Measurements from ENCODE around the gene IGFL4.

GRCh38 chr19:46014941-46015686 lies 25.7 kb downstream of the IGFL4 start:
- no peak for TF ChIP-seq ZBED4 (CRISPR knock-in tag; IDR thresholded peaks at IDR 0.05; ENCODE audit: borderline replicate concordance)
- TF ChIP-seq ZGPAT (CRISPR knock-in tag; IDR thresholded peaks at IDR 0.05): no peak
- TF ChIP-seq FOXK2 (IDR thresholded peaks at IDR 0.05): no peak
- no peak for TF ChIP-seq ZZZ3 (CRISPR knock-in tag; IDR thresholded peaks at IDR 0.05; ENCODE audit: borderline replicate concordance)
- no peak for TF ChIP-seq PRDM4 (CRISPR knock-in tag; IDR thresholded peaks at IDR 0.05; ENCODE audit: borderline replicate concordance)
- no peak for TF ChIP-seq ZNF839 (CRISPR knock-in tag; IDR thresholded peaks at IDR 0.05; ENCODE audit: borderline replicate concordance)
- no peak for TF ChIP-seq ZSCAN25 (CRISPR knock-in tag; IDR thresholded peaks at IDR 0.05)
- TF ChIP-seq RELA (CRISPR knock-in tag; IDR thresholded peaks at IDR 0.05): no peak
- no peak for TF ChIP-seq ZNF576 (CRISPR knock-in tag; IDR thresholded peaks at IDR 0.05)
- TF ChIP-seq HDAC1 (CRISPR knock-in tag; IDR thresholded peaks at IDR 0.05): no peak
- TF ChIP-seq CTCF (CRISPR knock-in tag; IDR thresholded peaks at IDR 0.05): no peak
- TF ChIP-seq MAZ (IDR thresholded peaks at IDR 0.05; ENCODE audit: borderline replicate concordance, low read depth, low read length): no peak
- TF ChIP-seq MAZ (CRISPR knock-in tag; IDR thresholded peaks at IDR 0.05; ENCODE audit: low read depth): no peak
- TF ChIP-seq PRPF4 (IDR thresholded peaks at IDR 0.05; ENCODE audit: low read depth, low read length, poor library complexity, severe bottlenecking): no peak
- no peak for TF ChIP-seq CAMTA2 (CRISPR knock-in tag; IDR thresholded peaks at IDR 0.05; ENCODE audit: borderline replicate concordance)
